Measurements from ENCODE around the gene CTNNBIP1. TPM values are rescaled to one million over a fixed set of nuclear protein-coding genes. Genes with fewer than 3 reads are reported as not detected.

The CTNNBIP1 gene
- total and polyA plus RNA-seq, 2 donors (not counting 3 experiments of a cell fraction or from before 2014, with no cell fraction given), result 26.6 to 31.7 TPM

DNA sequence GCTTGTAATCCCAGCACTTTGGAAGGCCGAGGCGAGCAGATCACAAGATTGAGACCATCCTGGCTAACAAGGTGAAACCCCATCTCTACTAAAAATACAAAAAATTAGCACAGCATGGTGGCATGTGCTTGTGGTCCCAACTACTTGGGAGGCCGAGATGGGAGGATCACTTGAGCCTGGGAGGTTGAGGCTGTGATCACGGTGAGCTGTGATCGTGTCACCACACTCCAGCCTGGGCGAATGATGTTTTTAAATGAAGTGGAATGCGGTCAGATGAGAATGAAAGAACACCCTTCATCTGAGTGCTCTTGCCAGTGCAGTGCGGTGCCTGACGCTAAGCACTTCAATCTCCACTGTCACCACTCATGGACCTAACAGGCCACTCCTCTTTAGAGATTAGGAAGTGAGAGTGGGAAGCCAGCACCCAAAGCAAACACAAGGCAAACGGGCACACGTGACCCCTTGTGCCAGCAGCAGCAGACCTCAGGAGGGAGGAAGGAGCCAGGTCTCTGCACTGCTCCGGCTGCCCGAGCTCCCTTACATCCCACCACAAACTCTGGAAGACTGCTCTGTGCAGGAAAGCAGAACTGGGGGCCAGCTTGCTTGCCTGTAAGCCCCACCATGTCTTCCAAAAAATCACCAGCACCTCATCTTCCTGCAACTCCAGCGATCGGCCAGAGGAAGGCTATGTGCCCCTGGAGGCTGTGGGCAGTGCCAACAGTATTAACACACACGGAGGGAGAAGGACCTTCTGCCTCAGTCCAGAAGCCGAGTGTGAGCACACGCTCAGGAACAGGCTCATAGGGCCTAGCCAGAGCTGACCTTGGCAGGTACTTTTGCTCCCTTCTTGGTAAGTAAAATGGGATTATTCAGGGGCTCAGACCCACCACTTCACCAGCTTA, 9.7 kb downstream of the CTNNBIP1 start:
- no peak overlapping the region for H3K9ac ChIP-seq (replicated peaks; ENCODE audit: extremely low read depth, insufficient read depth, low read length)
- BruUV-seq (replicated peaks), result no TSS peak
- H3K4me3 ChIP-seq (replicated peaks in 1 of 3; ENCODE audit: insufficient read depth in 1 of 3, low read depth in 1 of 3, low read length in 3 of 3), result no peak overlapping the region
- dilution Hi-C loops (cut with MboI; ENCODE audit: extremely low pct_ligation_motif_present, low sequenced_read_pairs), result no loop called here
- no peaks in the 10 kb centered on the region for H3K36me3 ChIP-seq (ENCODE audit: control insufficient read depth in 2 of 2, extremely low read depth in 1 of 2, insufficient read depth in 2 of 2, low read length in 2 of 2)
- no peak for TF ChIP-seq POLR2AphosphoS5 (IDR thresholded peaks at IDR 0.05; ENCODE audit: insufficient read depth, low read depth, low read length)
- no peak for TF ChIP-seq MYC (IDR thresholded peaks at IDR 0.05; ENCODE audit: low read depth, low read length)
- TF ChIP-seq FOS (IDR thresholded peaks at IDR 0.05; ENCODE audit: borderline replicate concordance, insufficient read depth, low read length), result no peak
- TF ChIP-seq, protein P1, sequence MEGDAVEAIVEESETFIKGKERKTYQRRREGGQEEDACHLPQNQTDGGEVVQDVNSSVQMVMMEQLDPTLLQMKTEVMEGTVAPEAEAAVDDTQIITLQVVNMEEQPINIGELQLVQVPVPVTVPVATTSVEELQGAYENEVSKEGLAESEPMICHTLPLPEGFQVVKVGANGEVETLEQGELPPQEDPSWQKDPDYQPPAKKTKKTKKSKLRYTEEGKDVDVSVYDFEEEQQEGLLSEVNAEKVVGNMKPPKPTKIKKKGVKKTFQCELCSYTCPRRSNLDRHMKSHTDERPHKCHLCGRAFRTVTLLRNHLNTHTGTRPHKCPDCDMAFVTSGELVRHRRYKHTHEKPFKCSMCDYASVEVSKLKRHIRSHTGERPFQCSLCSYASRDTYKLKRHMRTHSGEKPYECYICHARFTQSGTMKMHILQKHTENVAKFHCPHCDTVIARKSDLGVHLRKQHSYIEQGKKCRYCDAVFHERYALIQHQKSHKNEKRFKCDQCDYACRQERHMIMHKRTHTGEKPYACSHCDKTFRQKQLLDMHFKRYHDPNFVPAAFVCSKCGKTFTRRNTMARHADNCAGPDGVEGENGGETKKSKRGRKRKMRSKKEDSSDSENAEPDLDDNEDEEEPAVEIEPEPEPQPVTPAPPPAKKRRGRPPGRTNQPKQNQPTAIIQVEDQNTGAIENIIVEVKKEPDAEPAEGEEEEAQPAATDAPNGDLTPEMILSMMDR (IDR thresholded peaks at IDR 0.05; ENCODE audit: extremely low read depth in 1 of 2, insufficient read depth in 1 of 2, low read depth in 1 of 2, low read length in 2 of 2), result no peak
- TF ChIP-seq JUN (IDR thresholded peaks at IDR 0.05; ENCODE audit: borderline replicate concordance, insufficient read depth, insufficient read length, low read depth), result no peak
- TF ChIP-seq GATA2 (IDR thresholded peaks at IDR 0.05; ENCODE audit: insufficient read depth, insufficient read length, low read depth, low read length), result no peak
- TF ChIP-seq EZH2 (IDR thresholded peaks at IDR 0.05; ENCODE audit: borderline replicate concordance, low read depth, low read length, severe bottlenecking), result no peak
- TF ChIP-seq POLR2A (IDR thresholded peaks at IDR 0.05; ENCODE audit: low read depth, low read length), result no peak
- no peak for TF ChIP-seq MAX (IDR thresholded peaks at IDR 0.05; ENCODE audit: insufficient read depth, insufficient read length)
- H3K4me1 ChIP-seq (ENCODE audit: control insufficient read depth, extremely low read depth, insufficient read depth, low read length), result peaks cover 3% of the 10 kb centered on the region
- H4K20me1 ChIP-seq (replicated peaks; ENCODE audit: control insufficient read depth, extremely low read depth, insufficient read depth, low read length), result no peaks in the 10 kb centered on the region
- H3K9me3 ChIP-seq (replicated peaks; ENCODE audit: control insufficient read depth, insufficient read depth, low read length), result no peaks in the 10 kb centered on the region
- ChIA-PET POLR2A (interaction anchor here (0.6 kb wide), 1 partner anchor 14 kb away, joined by 4 read pairs; no protein-coding TSS in a partner anchor), CTCF (interaction anchor here (1.0 to 1.5 kb wide), 2 partner anchors 10 to 25 kb away, joined by 4 to 6 read pairs; no protein-coding TSS in a partner anchor)
- no peaks in the 10 kb centered on the region for H3K27me3 ChIP-seq (ENCODE audit: control insufficient read depth in 2 of 2, insufficient read depth in 2 of 2, low read length in 2 of 2)
- H3K9me1 ChIP-seq (replicated peaks; ENCODE audit: control insufficient read depth, extremely low read depth, insufficient read depth, low read length), result no peaks in the 10 kb centered on the region
- no peak overlapping the region for H3K27ac ChIP-seq (ENCODE audit: insufficient read depth, low read depth, low read length)
- DNase-seq (ENCODE audit: low read depth, low spot score) (peak; percentile 29), FAIRE-seq (peak; percentile 77)
- H3K4me2 ChIP-seq (ENCODE audit: insufficient read depth, low read length), result no peak overlapping the region
- no peaks in the 10 kb centered on the region for H3K79me2 ChIP-seq (ENCODE audit: control insufficient read depth, insufficient read depth, low read length)
- intact Hi-C loops (cut with micrococcal nuclease), result no loop called here
- no peak overlapping the region for H2AFZ ChIP-seq (ENCODE audit: low read depth, low read length)
